T1000 (cell line): ENCODE measurements around the gene ACOT13.
"Not testable (repeated sequence)": the region's sequence is repeated elsewhere in the genome, so short reads cannot be mapped to it uniquely, and the experiment has no call there.

Experiments used
- DNase-seq: peaks from one replicate; lab custom pipeline; 2025; ENCODE audit warnings: mixed read lengths; lab: John Stamatoyannopoulos, UW

The ACOT13 gene

DNA sequence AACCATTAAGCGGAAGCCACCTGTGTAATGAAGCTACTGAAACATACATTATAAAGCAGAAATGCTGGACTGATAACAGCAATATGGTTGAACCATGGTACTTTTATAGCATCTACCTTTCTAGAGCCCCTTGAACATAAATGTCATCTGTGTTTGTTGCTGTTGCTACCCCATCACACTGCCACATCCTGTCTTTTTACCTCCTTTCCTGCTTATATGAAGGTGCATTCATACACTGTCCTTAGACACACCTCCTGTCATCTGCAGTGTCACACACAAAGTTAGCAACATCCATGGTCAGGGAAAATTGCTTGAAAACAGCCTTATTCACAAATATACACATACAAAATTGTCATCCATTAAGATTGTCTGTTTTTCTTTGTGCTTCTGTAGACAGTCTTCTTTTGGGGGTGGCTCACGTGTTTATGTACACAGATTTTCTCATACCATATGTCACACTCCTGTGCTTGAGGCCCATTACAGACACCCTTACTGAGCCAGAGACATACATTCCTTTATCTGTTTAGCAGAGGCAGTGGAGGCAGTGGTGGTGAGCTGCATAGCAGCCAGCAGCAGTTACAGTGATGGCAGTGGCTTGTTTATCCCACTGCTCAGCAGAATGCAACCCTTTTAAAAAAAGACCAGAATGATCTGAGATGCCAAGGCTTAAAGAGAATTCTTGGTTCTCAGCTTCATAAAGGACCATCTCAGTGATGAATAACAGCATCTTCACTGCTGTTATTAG lies 26.1 kb downstream of the ACOT13 start:
- no peak for DNase-seq

GRCh38 chr6:24694198-24694597 lies 27.3 kb downstream of the ACOT13 start:
- DNase-seq, result no peak

DNA sequence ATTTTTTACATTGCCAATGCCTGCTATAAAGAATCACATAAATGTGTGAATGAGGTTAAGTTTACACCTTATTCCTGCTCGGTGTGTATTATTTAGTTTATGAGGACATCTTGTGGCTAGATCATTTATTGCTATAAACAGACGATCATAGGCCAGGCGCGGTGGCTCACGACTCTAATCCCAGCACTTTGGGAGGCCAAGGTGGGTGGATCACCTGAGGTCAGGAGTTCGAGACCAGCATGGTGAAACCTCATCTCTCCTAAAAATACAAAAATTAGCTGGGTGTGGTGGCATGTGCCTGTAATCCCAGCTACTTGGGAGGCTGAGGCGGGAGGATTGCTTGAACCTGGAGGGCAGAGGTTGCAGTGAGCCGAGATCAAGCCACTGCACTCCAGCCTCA lies 28.8 kb downstream of the ACOT13 start:
- DNase-seq, result not testable (repeated sequence)

- DNase-seq, result no peak
These were observed 29.2 kb downstream of the ACOT13 start for GRCh38 chr6:24696097-24696496.

- DNase-seq, result no peak
These were observed 32.9 kb downstream of the ACOT13 start for GRCh38 chr6:24699521-24700359.

- no peak for DNase-seq
These were observed 35.9 kb downstream of the ACOT13 start for GRCh38 chr6:24702720-24703282.

- no peak for DNase-seq
These were observed 37.6 kb downstream of the ACOT13 start for GRCh38 chr6:24704468-24704867.

DNA sequence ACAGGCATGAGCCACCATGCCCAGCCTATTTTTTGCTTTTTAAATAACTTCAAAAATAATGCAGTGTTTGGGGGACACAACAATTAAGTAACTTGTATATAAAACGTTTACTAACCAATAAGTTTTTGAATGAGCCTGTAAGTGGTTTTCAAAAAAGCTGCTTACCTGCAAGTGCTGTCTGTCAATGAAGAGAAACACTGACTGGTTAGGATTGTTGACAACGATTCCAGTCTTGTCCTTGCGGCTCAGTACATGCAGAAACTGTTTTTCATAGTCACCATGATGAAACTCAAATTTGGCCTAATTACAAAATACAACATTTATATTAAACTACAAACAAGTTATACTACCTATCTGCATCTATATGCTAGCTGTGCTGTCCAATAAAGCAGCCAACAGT lies 41.7 kb downstream of the ACOT13 start:
- no peak for DNase-seq

DNA sequence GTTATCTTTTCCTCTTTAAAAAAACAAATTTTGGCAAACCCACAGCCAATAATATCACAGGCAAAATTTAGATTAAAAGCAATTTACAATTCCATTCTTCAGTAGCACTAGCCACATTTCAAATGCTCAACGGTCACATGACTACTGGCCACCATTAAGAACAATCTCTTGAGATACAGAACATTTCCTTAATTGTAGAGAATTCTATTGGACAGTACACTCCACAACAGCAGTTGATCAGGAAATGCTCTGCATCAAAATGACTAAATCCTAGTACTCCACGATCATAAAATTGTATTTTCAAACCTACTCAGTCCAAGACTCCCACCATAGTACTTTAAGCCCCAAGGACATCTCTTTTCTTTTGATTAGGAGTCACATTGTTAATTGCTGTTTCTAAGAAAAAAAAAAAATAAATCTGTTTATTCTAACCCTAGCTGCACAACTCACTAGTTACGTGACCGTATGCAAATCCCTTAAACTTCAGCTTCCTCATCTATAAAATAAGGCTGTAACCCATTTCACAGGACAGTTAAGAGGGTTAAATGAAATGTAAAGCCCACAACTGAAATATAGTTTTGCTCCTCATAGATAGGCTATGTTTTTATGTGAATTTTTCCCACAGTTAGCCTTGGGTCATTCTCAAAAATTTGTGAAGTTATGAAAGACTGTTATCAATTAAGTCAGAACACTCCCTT lies 42.3 kb downstream of the ACOT13 start:
- DNase-seq, result no peak

- DNase-seq, result no peak
These were observed 43.8 kb downstream of the ACOT13 start for GRCh38 chr6:24710519-24711303.

GRCh38 chr6:24716602-24717148 lies 49.8 kb downstream of the ACOT13 start:
- not testable (repeated sequence) for DNase-seq

DNA sequence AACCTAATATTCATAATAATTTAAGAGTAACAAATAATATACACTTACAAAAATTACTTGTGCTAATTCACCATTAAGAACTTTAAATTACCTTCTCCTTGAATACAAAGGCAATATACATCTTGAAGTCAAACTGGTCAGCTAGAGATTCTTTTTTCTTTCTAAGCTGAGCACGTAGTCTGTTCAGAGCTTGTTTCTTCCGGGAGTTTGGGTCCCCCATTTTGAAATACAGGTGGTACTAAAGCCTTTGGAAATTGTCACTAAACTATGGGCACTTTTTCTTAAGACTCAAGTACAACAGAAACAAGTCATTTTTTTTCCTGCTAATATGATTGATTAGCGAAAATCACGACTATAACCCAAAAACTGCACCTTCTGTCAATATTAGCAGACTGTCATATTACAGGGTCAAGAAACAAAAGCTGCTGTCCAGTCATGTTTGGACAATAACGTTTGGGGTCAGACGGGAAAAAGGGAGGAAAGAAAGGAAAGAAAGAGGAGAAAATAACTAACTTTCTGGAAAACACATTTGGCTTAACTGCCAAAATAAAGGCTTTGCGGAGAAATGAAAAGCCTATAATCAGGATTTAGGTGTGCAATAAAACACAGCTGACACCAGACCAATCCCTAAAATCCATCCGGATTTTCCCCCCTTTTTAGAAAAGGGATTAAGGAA lies 51.7 kb downstream of the ACOT13 start:
- no peak for DNase-seq

DNA sequence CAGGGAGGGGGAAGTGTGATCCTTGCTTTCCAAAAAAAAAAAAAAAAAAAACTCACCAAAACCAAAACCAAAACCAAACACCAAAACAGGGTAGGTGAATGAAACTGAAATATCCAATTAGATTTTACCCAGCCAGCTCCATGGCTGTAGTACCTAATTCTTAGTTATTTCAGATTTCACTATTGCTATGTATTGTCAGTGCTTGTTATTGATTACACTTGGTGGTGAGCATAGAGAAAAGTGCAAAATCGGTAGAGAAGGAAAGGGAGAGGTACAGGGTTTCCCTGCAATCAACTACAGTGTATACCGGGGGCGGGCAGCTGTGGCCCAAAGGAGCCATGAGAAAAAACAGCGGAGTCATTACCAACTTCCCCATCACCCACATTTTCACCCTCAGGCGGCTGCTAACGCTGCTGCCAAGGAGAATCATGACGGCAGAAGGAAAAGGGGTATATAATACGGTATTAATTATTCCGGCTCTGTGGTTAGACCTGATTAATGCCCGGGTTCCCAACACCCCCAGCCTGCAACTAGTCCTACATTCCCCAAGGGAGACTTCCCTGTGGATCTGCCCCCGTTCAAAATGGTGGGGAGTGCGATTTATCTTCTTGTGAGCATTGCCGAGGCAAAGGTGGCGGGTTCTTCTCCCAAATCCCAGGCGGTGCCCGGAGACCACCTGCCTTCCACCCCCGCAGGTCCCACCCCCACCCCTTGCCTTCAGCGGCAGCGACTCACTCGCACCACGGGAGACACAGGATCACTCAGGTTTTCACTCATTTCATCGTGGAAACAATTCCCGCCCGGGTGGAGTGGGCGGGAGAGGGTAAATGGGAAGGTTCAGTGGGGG lies 52.5 kb downstream of the ACOT13 start, which contains the start of gene C6orf62:
C6orf62 (minus strand) TSS at position 30 of the 847 bp plus-strand sequence. CDS start 486 bp downstream, outside the sequence.
- no peak for DNase-seq

GRCh38 chr6:24720131-24720603 lies 53.3 kb downstream of the ACOT13 start:
- no peak for DNase-seq

DNA sequence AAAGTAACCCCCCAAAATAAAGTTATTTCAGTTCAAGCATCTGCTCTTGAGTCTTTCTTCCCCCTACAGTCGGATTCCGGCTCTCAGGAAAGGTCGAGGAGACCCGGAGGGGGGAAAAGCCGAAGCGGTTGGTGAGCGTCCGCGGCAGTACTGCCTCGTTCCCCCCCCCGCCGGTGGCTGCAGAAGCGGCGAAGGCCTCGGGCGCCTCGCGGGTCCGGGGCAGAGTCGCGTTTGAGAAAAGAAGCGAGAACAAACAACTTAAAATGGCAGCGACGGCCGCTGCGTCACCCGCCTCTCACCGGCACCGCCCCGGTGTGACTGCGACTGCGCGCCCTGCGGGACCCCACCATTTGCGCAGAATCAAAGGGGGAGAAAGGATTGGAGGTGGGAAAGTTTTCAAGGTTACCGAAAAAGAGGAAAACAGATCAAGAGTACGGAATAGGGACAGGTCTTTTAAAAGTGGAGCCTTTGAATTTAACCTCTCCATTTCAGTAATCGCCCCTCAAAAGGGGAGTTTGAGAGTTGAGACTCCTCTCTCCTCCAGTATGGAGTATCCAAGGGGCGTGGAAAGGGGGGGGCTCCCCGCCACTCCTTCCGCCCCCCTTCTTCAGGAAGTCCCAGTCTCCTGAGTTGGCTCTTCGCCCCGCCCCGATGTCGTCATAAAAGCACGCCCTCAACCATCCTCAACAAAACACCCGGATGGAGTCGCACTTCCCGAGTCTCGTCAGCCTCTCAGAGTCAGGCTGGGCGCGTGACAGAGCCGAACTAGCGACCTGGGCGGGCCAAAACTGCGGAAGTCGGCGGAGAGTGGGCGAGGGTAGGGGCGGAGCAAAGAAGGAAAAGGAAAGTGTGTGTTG lies 54.0 kb downstream of the ACOT13 start:
- DNase-seq, result peak; percentile 99

- no peak for DNase-seq
These were observed 54.8 kb downstream of the ACOT13 start for GRCh38 chr6:24721461-24722215.

- no peak for DNase-seq
These were observed 56.4 kb downstream of the ACOT13 start for GRCh38 chr6:24723270-24723669.

- DNase-seq, result not testable (repeated sequence)
These were observed 63.8 kb downstream of the ACOT13 start for GRCh38 chr6:24730653-24731052.
